Neural crest cell (in vitro differentiated cells): Measurements from ENCODE around the gene E2F6. TPM values are rescaled to one million over a fixed set of nuclear protein-coding genes. Genes with fewer than 3 reads are reported as not detected.
"Not testable (repeated sequence)": the region's sequence is repeated elsewhere in the genome, so short reads cannot be mapped to it uniquely, and the experiment has no call there.

Experiments
- DNase-seq: peaks from one replicate; pipeline ENCODE4 v3.0.0; 2021; ENCODE audit warnings: low read depth, mixed read lengths, low spot score
- H3K27ac Mint-ChIP-seq: one replicate; pipeline ENCODE4 v1.8.0; 2021; ENCODE audit warnings: mild to moderate bottlenecking, mixed read lengths; ENCODE audit not compliant: unreplicated experiment
- H3K27me3 Mint-ChIP-seq: 2 replicates; pipeline ENCODE4 v1.8.0; 2021; ENCODE audit warnings: low read depth, mild to moderate bottlenecking, mixed read lengths
- H3K36me3 Mint-ChIP-seq: 2 replicates; pipeline ENCODE4 v1.8.0; 2021; ENCODE audit warnings: low read depth, mild to moderate bottlenecking, mixed read lengths
- H3K4me1 Mint-ChIP-seq: 2 replicates; pipeline ENCODE4 v1.8.0; 2021; ENCODE audit warnings: mixed read lengths
- H3K4me3 Mint-ChIP-seq: one replicate; pipeline ENCODE4 v1.8.0; 2021; ENCODE audit warnings: mild to moderate bottlenecking, mixed read lengths
- H3K9me3 Mint-ChIP-seq: 2 replicates; pipeline ENCODE4 v1.8.0; 2021; ENCODE audit warnings: mixed read lengths
- CTCF ChIP-seq: fragments of 200-600 bp; sonication (generic); conservative IDR thresholded peaks from 2 replicates; pipeline ENCODE4 v1.5.0; 2021; ENCODE audit warnings: antibody characterized with exemption, mild to moderate bottlenecking
- total RNA-seq: library from RNA; stranded (reverse); gene quantifications from 2 replicates; pipeline ENCODE4 v1.2.1, GENCODE V29; 2021

Gene E2F6
- total RNA-seq, 1 donor from 2014 or later: 28.5 TPM

GRCh38 chr2:11406267-11406957 is 59.5 kb downstream of the E2F6 start:
- H3K36me3 Mint-ChIP-seq: no peaks in the 10 kb centered on the region
- no peak for TF ChIP-seq CTCF
- peaks cover 45% of the 10 kb centered on the region for H3K4me1 Mint-ChIP-seq
- H3K9me3 Mint-ChIP-seq: peaks cover 9% of the 10 kb centered on the region
- peak overlapping the region; percentile 71 for H3K27ac Mint-ChIP-seq
- no peak for DNase-seq
- H3K27me3 Mint-ChIP-seq: no peaks in the 10 kb centered on the region
- no peak overlapping the region for H3K4me3 Mint-ChIP-seq

- Mint-ChIP-seq H3K4me3 (no peak overlapping the region), H3K36me3 (no peaks in the 10 kb centered on the region), H3K9me3 (peaks cover 9% of the 10 kb centered on the region), H3K27ac (peak overlapping the region; percentile 71), H3K4me1 (peaks cover 38% of the 10 kb centered on the region), H3K27me3 (no peaks in the 10 kb centered on the region)
- DNase-seq: no peak
- TF ChIP-seq CTCF: no peak
Measured at GRCh38 chr2:11405599-11406266, 60.2 kb downstream of the E2F6 start.

- not testable (repeated sequence) for H3K36me3 Mint-ChIP-seq, H3K4me3 Mint-ChIP-seq, H3K9me3 Mint-ChIP-seq, DNase-seq, H3K27me3 Mint-ChIP-seq, H3K27ac Mint-ChIP-seq
- peaks cover 32% of the 10 kb centered on the region for H3K4me1 Mint-ChIP-seq
Measured at GRCh38 chr2:11405074-11405406, 60.9 kb downstream of the E2F6 start.

GRCh38 chr2:11404376-11405073 is 61.4 kb downstream of the E2F6 start:
- H3K27ac Mint-ChIP-seq: peak overlapping the region; percentile 98
- H3K9me3 Mint-ChIP-seq: peaks cover 9% of the 10 kb centered on the region
- H3K4me3 Mint-ChIP-seq: no peak overlapping the region
- H3K27me3 Mint-ChIP-seq: no peaks in the 10 kb centered on the region
- H3K36me3 Mint-ChIP-seq: no peaks in the 10 kb centered on the region
- peaks cover 32% of the 10 kb centered on the region for H3K4me1 Mint-ChIP-seq
- TF ChIP-seq CTCF: no peak
- DNase-seq: no peak

GRCh38 chr2:11402436-11402835 is 63.5 kb downstream of the E2F6 start:
- peaks cover 9% of the 10 kb centered on the region for H3K9me3 Mint-ChIP-seq
- no peaks in the 10 kb centered on the region for H3K36me3 Mint-ChIP-seq
- no peaks in the 10 kb centered on the region for H3K27me3 Mint-ChIP-seq
- H3K4me1 Mint-ChIP-seq: peaks cover 37% of the 10 kb centered on the region
- H3K4me3 Mint-ChIP-seq: no peak overlapping the region
- no peak for DNase-seq
- no peak for TF ChIP-seq CTCF
- H3K27ac Mint-ChIP-seq: no peak overlapping the region

- peaks cover 6% of the 10 kb centered on the region for H3K9me3 Mint-ChIP-seq
- no peaks in the 10 kb centered on the region for H3K27me3 Mint-ChIP-seq
- no peak for DNase-seq
- no peak overlapping the region for H3K4me3 Mint-ChIP-seq
- peaks cover 42% of the 10 kb centered on the region for H3K4me1 Mint-ChIP-seq
- H3K27ac Mint-ChIP-seq: peak overlapping the region; percentile 75
- H3K36me3 Mint-ChIP-seq: no peaks in the 10 kb centered on the region
- TF ChIP-seq CTCF: no peak
Measured at GRCh38 chr2:11399438-11399762, 66.6 kb downstream of the E2F6 start.
